Measurements from ENCODE around the gene GRM2. TPM values are rescaled to one million over a fixed set of nuclear protein-coding genes. Genes with fewer than 3 reads are reported as not detected.

The GRM2 gene
- total RNA-seq, 1 experiment from 2014 or later = 0.13 TPM

DNA sequence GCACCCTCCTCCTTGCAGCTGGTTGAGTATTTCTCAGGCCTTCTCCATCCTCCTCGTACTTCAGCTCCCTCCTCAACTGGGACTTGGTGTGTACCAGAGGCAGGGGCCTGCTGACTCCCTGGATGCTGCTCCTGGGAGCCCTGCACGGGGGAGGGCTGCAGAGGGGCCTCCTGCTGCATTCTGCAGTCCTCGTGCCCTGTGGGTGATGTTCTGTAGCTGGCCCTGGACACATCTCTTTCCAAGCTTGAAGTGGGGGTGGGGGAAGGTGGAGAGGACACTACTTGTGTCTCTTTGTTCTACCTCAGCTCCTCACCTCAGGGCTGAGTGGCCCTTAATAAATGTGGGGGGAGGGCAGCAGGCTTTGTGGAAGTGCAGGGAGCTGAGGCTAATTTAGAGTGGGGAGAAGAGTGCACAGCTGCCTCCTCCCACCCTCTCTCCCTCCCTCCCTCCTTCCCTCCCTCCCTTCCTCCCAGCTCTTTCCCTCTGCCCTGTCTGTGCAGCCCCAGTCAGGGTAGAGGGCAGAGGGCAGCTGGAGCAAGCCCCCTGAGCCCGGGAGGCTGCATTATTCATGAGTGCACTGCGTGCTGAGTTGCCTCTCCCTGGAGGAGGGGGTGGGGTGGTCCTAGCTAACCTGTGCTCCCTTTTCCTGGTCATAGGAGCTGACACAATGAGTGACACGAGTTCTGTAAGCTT lies 3.7 kb upstream of the GRM2 start:
- Histone ChIP-seq H3K36me3 (ENCODE audit: low read depth) (no peaks in the 10 kb centered on the region), H3K4me1 (replicated peaks; ENCODE audit: insufficient read depth) (no peaks in the 10 kb centered on the region), H3K9me2 (ENCODE audit: insufficient read depth) (no peaks in the 10 kb centered on the region), H4K20me1 (ENCODE audit: insufficient read depth) (no peaks in the 10 kb centered on the region), H3K4me2 (no peak overlapping the region), H3K9me3 (ENCODE audit: insufficient read depth, low read depth) (no peaks in the 10 kb centered on the region), H3K79me2 (ENCODE audit: low read depth) (no peaks in the 10 kb centered on the region), H3F3A (ENCODE audit: insufficient read depth, low read depth) (no peaks in the 10 kb centered on the region), H3K4me3 (no peak overlapping the region), H3K27me3 (ENCODE audit: insufficient read depth, low read depth) (no peaks in the 10 kb centered on the region), H2AFZ (no peak overlapping the region), H3K27ac (no peak overlapping the region)
- no peak for DNase-seq
- ChIA-PET CTCF (no interaction called here), POLR2A (ENCODE audit: unreplicated experiment) (no interaction called here)
- TF ChIP-seq CTCF (conservative IDR thresholded peaks at IDR 0.05) = no peak
- intact Hi-C loops (cut with micrococcal nuclease; ENCODE audit: unreplicated experiment) = no loop called here
- BruUV-seq (replicated peaks) = no TSS peak

DNA sequence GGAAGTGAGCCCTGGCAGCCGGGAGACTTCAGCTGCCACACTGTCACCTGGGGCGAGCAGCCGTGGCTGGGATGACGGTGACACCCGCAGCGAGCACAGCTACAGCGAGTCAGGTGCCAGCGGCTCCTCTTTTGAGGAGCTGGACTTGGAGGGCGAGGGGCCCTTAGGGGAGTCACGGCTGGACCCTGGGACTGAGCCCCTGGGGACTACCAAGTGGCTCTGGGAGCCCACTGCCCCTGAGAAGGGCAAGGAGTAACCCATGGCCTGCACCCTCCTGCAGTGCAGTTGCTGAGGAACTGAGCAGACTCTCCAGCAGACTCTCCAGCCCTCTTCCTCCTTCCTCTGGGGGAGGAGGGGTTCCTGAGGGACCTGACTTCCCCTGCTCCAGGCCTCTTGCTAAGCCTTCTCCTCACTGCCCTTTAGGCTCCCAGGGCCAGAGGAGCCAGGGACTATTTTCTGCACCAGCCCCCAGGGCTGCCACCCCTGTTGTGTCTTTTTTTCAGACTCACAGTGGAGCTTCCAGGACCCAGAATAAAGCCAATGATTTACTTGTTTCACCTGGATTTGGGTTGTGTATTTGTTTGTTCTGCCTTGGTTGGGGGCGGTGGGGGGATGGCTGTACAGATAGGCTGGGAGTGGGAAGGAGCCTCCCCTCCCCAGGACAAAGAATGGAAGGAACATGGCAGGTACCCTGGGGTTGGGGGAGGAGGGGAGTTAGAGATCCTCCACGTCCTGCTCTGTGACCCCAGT lies 2.9 kb upstream of the GRM2 start:
- Histone ChIP-seq H3K79me2 (ENCODE audit: low read depth) (no peaks in the 10 kb centered on the region), H3K4me3 (no peak overlapping the region), H3K9me2 (ENCODE audit: insufficient read depth) (no peaks in the 10 kb centered on the region), H3K9me3 (ENCODE audit: insufficient read depth, low read depth) (no peaks in the 10 kb centered on the region), H4K20me1 (ENCODE audit: insufficient read depth) (no peaks in the 10 kb centered on the region), H3K27ac (no peak overlapping the region), H3K27me3 (ENCODE audit: insufficient read depth, low read depth) (no peaks in the 10 kb centered on the region), H3F3A (ENCODE audit: insufficient read depth, low read depth) (no peaks in the 10 kb centered on the region), H3K36me3 (ENCODE audit: low read depth) (no peaks in the 10 kb centered on the region), H3K4me1 (replicated peaks; ENCODE audit: insufficient read depth) (no peaks in the 10 kb centered on the region), H2AFZ (no peak overlapping the region), H3K4me2 (no peak overlapping the region)
- no TSS peak for BruUV-seq (replicated peaks)
- TF ChIP-seq EZH2 (IDR thresholded peaks at IDR 0.05; ENCODE audit: low read depth) (no peak), CTCF (conservative IDR thresholded peaks at IDR 0.05) (no peak)
- POLR2A ChIA-PET (ENCODE audit: unreplicated experiment) = interaction anchor here (0.7 kb wide), 1 partner anchor 202 kb away, joined by 26 read pairs; no protein-coding TSS in a partner anchor
- CTCF ChIA-PET = interaction anchor here (0.6 kb wide), 1 partner anchor 251 kb away, joined by 3 read pairs; no protein-coding TSS in a partner anchor
- DNase-seq = no peak
- intact Hi-C loops (cut with micrococcal nuclease; ENCODE audit: unreplicated experiment) = no loop called here

GRCh38 chr3:51704511-51704950 lies 2.3 kb upstream of the GRM2 start:
- Histone ChIP-seq H3K9me3 (ENCODE audit: insufficient read depth, low read depth) (no peaks in the 10 kb centered on the region), H3K27me3 (ENCODE audit: insufficient read depth, low read depth) (no peaks in the 10 kb centered on the region), H3K4me3 (no peak overlapping the region), H3K79me2 (ENCODE audit: low read depth) (no peaks in the 10 kb centered on the region), H3K9me2 (ENCODE audit: insufficient read depth) (no peaks in the 10 kb centered on the region), H3F3A (ENCODE audit: insufficient read depth, low read depth) (no peaks in the 10 kb centered on the region), H3K4me2 (no peak overlapping the region), H3K27ac (no peak overlapping the region), H3K36me3 (ENCODE audit: low read depth) (no peaks in the 10 kb centered on the region), H2AFZ (no peak overlapping the region), H4K20me1 (ENCODE audit: insufficient read depth) (no peaks in the 10 kb centered on the region), H3K4me1 (replicated peaks; ENCODE audit: insufficient read depth) (no peaks in the 10 kb centered on the region)
- no TSS peak for BruUV-seq (replicated peaks)
- TF ChIP-seq CTCF (conservative IDR thresholded peaks at IDR 0.05) (no peak), EZH2 (IDR thresholded peaks at IDR 0.05; ENCODE audit: low read depth) (no peak)
- DNase-seq = no peak
- CTCF ChIA-PET = no interaction called here
- intact Hi-C loops (cut with micrococcal nuclease; ENCODE audit: unreplicated experiment) = no loop called here
- POLR2A ChIA-PET (ENCODE audit: unreplicated experiment) = no interaction called here

Data from PC-9 (cell line).